ENCODE results near the gene KCNQ4. TPM values are rescaled to one million over a fixed set of nuclear protein-coding genes. Genes with fewer than 3 reads are reported as not detected.

Gene KCNQ4
- polyA plus RNA-seq, 3 donors, result 0.13 TPM; not detected in 2

- 8% methylated on average over 60 of the region's 63 CpGs for WGBS (ENCODE audit: insufficient coverage)
- H2AFZ ChIP-seq (ENCODE audit: insufficient read depth, low read depth, low read length, poor library complexity, severe bottlenecking), result no peak overlapping the region
Measured at GRCh38 chr1:40784141-40784770, 669 bp downstream of the KCNQ4 start.

GRCh38 chr1:40784771-40785151 lies 1.2 kb downstream of the KCNQ4 start:
- Mint-ChIP-seq H3K4me1 (peaks cover 13% of the 10 kb centered on the region), H3K36me3 (peaks cover 3 to 5% of the 10 kb centered on the region in 2 donors), H3K27ac (no peak overlapping the region), H3K9me3 (peaks cover 0 to 10% (median 4%) of the 10 kb centered on the region in 7 donors), H3K4me3 (peak overlapping the region; percentile 63 to 72), H3K27me3 (ENCODE audit: low read depth in 3 of 3) (peaks cover 45 to 62% (median 45%) of the 10 kb centered on the region in 3 donors)
- no peak overlapping the region for H3K9ac ChIP-seq (ENCODE audit: insufficient read depth, low read length, poor library complexity, severe bottlenecking)
- peaks cover 9 to 16% of the 10 kb centered on the region in 2 donors for H3K4me1 ChIP-seq (ENCODE audit: control insufficient read depth in 1 of 2, insufficient read depth in 2 of 2, low read length in 2 of 2)
- no peaks in the 10 kb centered on the region for H3K36me3 ChIP-seq (replicated peaks in 1 of 2; ENCODE audit: control insufficient read depth in 1 of 2, insufficient read depth in 2 of 2, low read length in 2 of 2)
- peaks cover 0 to 9% of the 10 kb centered on the region in 2 donors for H3K9me3 ChIP-seq (replicated peaks in 1 of 2; ENCODE audit: control insufficient read depth in 1 of 2, insufficient read depth in 1 of 2, low read length in 2 of 2)
- H3K4me2 ChIP-seq (replicated peaks; ENCODE audit: extremely low read depth, low read length, poor library complexity, severe bottlenecking), result peak overlapping the region; percentile 44
- DNase-seq, result no peak
- no peak overlapping the region for H2AFZ ChIP-seq (ENCODE audit: insufficient read depth, low read depth, low read length, poor library complexity, severe bottlenecking)
- no peak for TF ChIP-seq CTCF (IDR thresholded peaks at IDR 0.05)
- H3K4me3 ChIP-seq (replicated peaks in 1 of 3; ENCODE audit: low read depth in 2 of 3, low read length in 3 of 3), result no peak overlapping the region
- H3K27me3 ChIP-seq (ENCODE audit: control insufficient read depth in 2 of 2, insufficient read depth in 2 of 2, low read length in 2 of 2), result peaks cover 18 to 44% of the 10 kb centered on the region in 2 donors
- intact Hi-C loops (cut with micrococcal nuclease), result no loop called here
- H4K20me1 ChIP-seq (ENCODE audit: insufficient read depth, low read length), result no peaks in the 10 kb centered on the region
- no peaks in the 10 kb centered on the region for H3K79me2 ChIP-seq (ENCODE audit: insufficient read depth, low read length)
- 80% methylated on average over 1 of the region's 10 CpGs for WGBS (ENCODE audit: insufficient coverage)
- H3K27ac ChIP-seq (ENCODE audit: low read depth in 1 of 2, low read length in 2 of 2), result no peak overlapping the region

More at GRCh38 chr1:40784141-40784770, 669 bp downstream of the KCNQ4 start:
- peaks cover 45 to 60% (median 45%) of the 10 kb centered on the region in 3 donors for H3K27me3 Mint-ChIP-seq (ENCODE audit: low read depth in 3 of 3)
- no peak for DNase-seq
- intact Hi-C loops (cut with micrococcal nuclease), result no loop called here
- H3K4me3 Mint-ChIP-seq, result peak overlapping the region; percentile 63 to 72
- H3K36me3 Mint-ChIP-seq, result peaks cover 3 to 5% of the 10 kb centered on the region in 2 donors
- H3K9me3 Mint-ChIP-seq, result peaks cover 0 to 10% (median 4%) of the 10 kb centered on the region in 7 donors
- H3K4me3 ChIP-seq (replicated peaks in 1 of 3; ENCODE audit: low read depth in 2 of 3, low read length in 3 of 3), result peak overlapping the region in 1 of 3 experiments; percentile 34
- H3K4me2 ChIP-seq (replicated peaks; ENCODE audit: extremely low read depth, low read length, poor library complexity, severe bottlenecking), result peak overlapping the region; percentile 44
- peaks cover 9 to 16% of the 10 kb centered on the region in 2 donors for H3K4me1 ChIP-seq (ENCODE audit: control insufficient read depth in 1 of 2, insufficient read depth in 2 of 2, low read length in 2 of 2)
- H3K27me3 ChIP-seq (ENCODE audit: control insufficient read depth in 2 of 2, insufficient read depth in 2 of 2, low read length in 2 of 2), result peaks cover 18 to 44% of the 10 kb centered on the region in 2 donors
- H3K27ac ChIP-seq (ENCODE audit: low read depth in 1 of 2, low read length in 2 of 2), result no peak overlapping the region
- no peak overlapping the region for H3K27ac Mint-ChIP-seq
- H3K79me2 ChIP-seq (ENCODE audit: insufficient read depth, low read length), result no peaks in the 10 kb centered on the region
- H3K9ac ChIP-seq (ENCODE audit: insufficient read depth, low read length, poor library complexity, severe bottlenecking), result no peak overlapping the region
- peaks cover 13% of the 10 kb centered on the region for H3K4me1 Mint-ChIP-seq
- H3K9me3 ChIP-seq (replicated peaks in 1 of 2; ENCODE audit: control insufficient read depth in 1 of 2, insufficient read depth in 1 of 2, low read length in 2 of 2), result peaks cover 0 to 9% of the 10 kb centered on the region in 2 donors
- H4K20me1 ChIP-seq (ENCODE audit: insufficient read depth, low read length), result no peaks in the 10 kb centered on the region
- H3K36me3 ChIP-seq (replicated peaks in 1 of 2; ENCODE audit: control insufficient read depth in 1 of 2, insufficient read depth in 2 of 2, low read length in 2 of 2), result no peaks in the 10 kb centered on the region
- TF ChIP-seq CTCF (IDR thresholded peaks at IDR 0.05), result no peak

Data from CD14-positive monocyte (primary cell).